ENCODE data around the gene MTG2. TPM values are rescaled to one million over a fixed set of nuclear protein-coding genes. Genes with fewer than 3 reads are reported as not detected.

Gene MTG2
- total and polyA plus RNA-seq, 4 donors: 18.3 to 35.5 (median 28.5) TPM

DNA sequence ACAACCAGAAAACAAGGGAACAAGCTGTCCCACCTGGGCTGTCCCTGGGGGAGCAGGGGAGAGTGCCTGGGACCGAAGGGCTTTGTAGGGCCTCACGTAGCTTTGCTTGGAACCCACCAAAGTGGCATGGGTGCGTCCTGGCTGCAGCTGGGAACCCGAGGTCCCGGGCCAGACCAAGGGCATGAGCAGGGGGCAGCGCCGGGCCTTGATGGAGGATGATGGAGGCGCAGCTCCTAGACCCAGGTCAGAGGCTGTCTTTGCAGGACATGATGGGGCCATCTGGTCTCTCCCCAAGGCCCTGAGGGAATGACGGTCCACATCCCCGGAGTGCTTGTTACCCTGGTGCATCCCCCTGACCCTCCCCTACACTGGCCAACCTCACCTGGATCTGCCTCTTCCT lies 47.9 kb downstream of the MTG2 start:
- H3K36me3 ChIP-seq (ENCODE audit: control insufficient read depth in 4 of 4, insufficient read depth in 4 of 4, low read length in 4 of 4): no peaks in the 10 kb centered on the region
- H3K4me3 ChIP-seq: no peak overlapping the region
- no peak overlapping the region for H3K9ac ChIP-seq (ENCODE audit: insufficient read depth in 1 of 2, low read length in 2 of 2)
- no peak overlapping the region for H3K27ac ChIP-seq (ENCODE audit: low read depth in 1 of 2, low read length in 1 of 2)
- H3K9me3 ChIP-seq (ENCODE audit: control insufficient read depth in 4 of 4, insufficient read depth in 3 of 4, low read length in 3 of 4): peaks cover 0 to 4% (median 0%) of the 10 kb centered on the region in 4 donors
- peaks cover 0 to 5% (median 0%) of the 10 kb centered on the region in 5 donors for H3K4me1 ChIP-seq (ENCODE audit: control insufficient read depth in 5 of 5, insufficient read depth in 5 of 5, low read length in 5 of 5)
- TF ChIP-seq, protein P1, sequence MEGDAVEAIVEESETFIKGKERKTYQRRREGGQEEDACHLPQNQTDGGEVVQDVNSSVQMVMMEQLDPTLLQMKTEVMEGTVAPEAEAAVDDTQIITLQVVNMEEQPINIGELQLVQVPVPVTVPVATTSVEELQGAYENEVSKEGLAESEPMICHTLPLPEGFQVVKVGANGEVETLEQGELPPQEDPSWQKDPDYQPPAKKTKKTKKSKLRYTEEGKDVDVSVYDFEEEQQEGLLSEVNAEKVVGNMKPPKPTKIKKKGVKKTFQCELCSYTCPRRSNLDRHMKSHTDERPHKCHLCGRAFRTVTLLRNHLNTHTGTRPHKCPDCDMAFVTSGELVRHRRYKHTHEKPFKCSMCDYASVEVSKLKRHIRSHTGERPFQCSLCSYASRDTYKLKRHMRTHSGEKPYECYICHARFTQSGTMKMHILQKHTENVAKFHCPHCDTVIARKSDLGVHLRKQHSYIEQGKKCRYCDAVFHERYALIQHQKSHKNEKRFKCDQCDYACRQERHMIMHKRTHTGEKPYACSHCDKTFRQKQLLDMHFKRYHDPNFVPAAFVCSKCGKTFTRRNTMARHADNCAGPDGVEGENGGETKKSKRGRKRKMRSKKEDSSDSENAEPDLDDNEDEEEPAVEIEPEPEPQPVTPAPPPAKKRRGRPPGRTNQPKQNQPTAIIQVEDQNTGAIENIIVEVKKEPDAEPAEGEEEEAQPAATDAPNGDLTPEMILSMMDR (IDR thresholded peaks at IDR 0.05; ENCODE audit: control extremely low read depth, extremely low read depth): no peak
- DNase-seq: no peak
- peaks cover 0 to 3% (median 2%) of the 10 kb centered on the region in 3 donors for H3K27me3 ChIP-seq (ENCODE audit: control insufficient read depth in 3 of 3, insufficient read depth in 3 of 3, low read length in 2 of 3)
- 90% methylated on average over 10 of the region's 10 CpGs for WGBS, 2 donors
- no peak for ATAC-seq (ENCODE audit: insufficient read depth, low FRiP score)

DNA sequence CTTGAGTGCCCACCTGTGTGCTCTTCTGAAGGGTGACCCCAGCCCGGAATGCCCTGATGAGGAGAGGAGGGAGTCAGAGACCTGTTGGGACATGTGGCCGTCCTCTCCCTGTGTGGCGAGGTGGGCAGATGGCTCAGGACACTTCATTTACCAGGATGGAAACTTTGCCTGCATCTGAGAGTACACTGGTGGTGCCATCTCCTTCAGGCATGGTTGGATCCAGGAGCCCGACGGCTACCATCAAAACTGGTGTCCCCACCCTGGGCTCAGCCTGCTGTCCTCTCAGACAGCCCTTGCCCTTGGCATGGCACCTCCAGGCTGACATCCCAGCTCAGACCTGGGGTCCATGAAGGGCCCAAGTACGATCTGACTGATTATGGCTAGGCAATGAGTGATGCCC lies 48.5 kb downstream of the MTG2 start:
- Histone ChIP-seq H3K4me3 (no peak overlapping the region), H3K27me3 (ENCODE audit: control insufficient read depth in 3 of 3, insufficient read depth in 3 of 3, low read length in 2 of 3) (peaks cover 0 to 2% (median 0%) of the 10 kb centered on the region in 3 donors), H3K36me3 (ENCODE audit: control insufficient read depth in 4 of 4, insufficient read depth in 4 of 4, low read length in 4 of 4) (no peaks in the 10 kb centered on the region), H3K4me1 (ENCODE audit: control insufficient read depth in 5 of 5, insufficient read depth in 5 of 5, low read length in 5 of 5) (peaks cover 0 to 8% (median under 1%) of the 10 kb centered on the region in 5 donors), H3K27ac (ENCODE audit: low read depth in 1 of 2, low read length in 1 of 2) (no peak overlapping the region), H3K9ac (ENCODE audit: insufficient read depth in 1 of 2, low read length in 2 of 2) (no peak overlapping the region), H3K9me3 (ENCODE audit: control insufficient read depth in 4 of 4, insufficient read depth in 3 of 4, low read length in 3 of 4) (peaks cover 0 to 4% (median 0%) of the 10 kb centered on the region in 4 donors)
- TF ChIP-seq, protein P1 (IDR thresholded peaks at IDR 0.05; ENCODE audit: control extremely low read depth, extremely low read depth): no peak
- ATAC-seq (ENCODE audit: insufficient read depth, low FRiP score): no peak
- 92 to 93% methylated on average over 6 of the region's 6 CpGs for WGBS, 2 donors
- DNase-seq: no peak

DNA sequence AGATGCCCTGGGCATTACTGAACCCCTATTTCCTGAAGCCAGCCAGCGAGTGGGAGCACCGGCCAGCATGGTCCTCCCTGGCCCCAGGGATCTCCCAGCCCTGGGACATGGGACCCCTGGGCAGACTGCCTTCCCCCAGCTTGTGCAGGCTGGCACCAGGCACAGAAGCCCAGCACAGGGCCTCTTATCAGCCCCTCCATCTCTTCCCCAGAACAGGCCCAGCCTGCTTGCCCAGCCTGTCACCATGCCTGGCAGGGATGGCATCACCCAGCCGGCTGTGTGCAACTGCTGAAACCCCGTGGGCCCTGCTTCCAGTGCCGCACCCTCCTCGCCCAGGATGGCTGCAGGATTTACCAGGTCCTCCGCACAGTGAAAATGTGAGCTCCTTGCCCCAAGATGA lies 49.4 kb downstream of the MTG2 start:
- 78 to 85% methylated on average over 7 of the region's 7 CpGs for WGBS, 2 donors
- Histone ChIP-seq H3K36me3 (ENCODE audit: control insufficient read depth in 4 of 4, insufficient read depth in 4 of 4, low read length in 4 of 4) (no peaks in the 10 kb centered on the region), H3K9ac (ENCODE audit: insufficient read depth in 1 of 2, low read length in 2 of 2) (no peak overlapping the region), H3K27me3 (ENCODE audit: control insufficient read depth in 3 of 3, insufficient read depth in 3 of 3, low read length in 2 of 3) (peaks cover 0 to 2% (median 0%) of the 10 kb centered on the region in 3 donors), H3K27ac (ENCODE audit: low read depth in 1 of 2, low read length in 1 of 2) (no peak overlapping the region), H3K4me1 (ENCODE audit: control insufficient read depth in 5 of 5, insufficient read depth in 5 of 5, low read length in 5 of 5) (peaks cover 0 to 16% (median 4%) of the 10 kb centered on the region in 5 donors), H3K4me3 (no peak overlapping the region), H3K9me3 (ENCODE audit: control insufficient read depth in 4 of 4, insufficient read depth in 3 of 4, low read length in 3 of 4) (peaks cover 0 to 4% (median 0%) of the 10 kb centered on the region in 4 donors)
- DNase-seq: peak in 1 of 3 donors; percentile 17
- TF ChIP-seq, protein P1 (IDR thresholded peaks at IDR 0.05; ENCODE audit: control extremely low read depth, extremely low read depth): no peak
- ATAC-seq (ENCODE audit: insufficient read depth, low FRiP score): no peak

Measured in lung (tissue), 12 donors.